HepG2 (cell line): ENCODE data around the gene SERPIND1. TPM values are rescaled to one million over a fixed set of nuclear protein-coding genes. Genes with fewer than 3 reads are reported as not detected.

Source experiments
- ARHGAP35 ChIP-seq: sonication (generic); formaldehyde crosslinking; IDR thresholded peaks from 2 replicates; pipeline ENCODE4 v1.9.0; 2022; ENCODE audit warnings: mild to moderate bottlenecking, inconsistent platforms, moderate library complexity, missing genetic modification reagents, borderline replicate concordance
- CCAR2 ChIP-seq: fragments of 200-400 bp; formaldehyde crosslinking; optimal IDR thresholded peaks from 2 replicates; pipeline ENCODE3; 2018; ENCODE audit warnings: low read depth, mild to moderate bottlenecking, low read length, moderate library complexity
- DNMT1 ChIP-seq: sonication (generic); formaldehyde crosslinking; IDR thresholded peaks from 2 replicates; pipeline ENCODE4 v1.5.1; 2020; ENCODE audit warnings: mild to moderate bottlenecking, missing genetic modification reagents
- HOXA5 ChIP-seq: sonication (generic); formaldehyde crosslinking; IDR thresholded peaks from 2 replicates; pipeline ENCODE4 v1.4.0; 2020; ENCODE audit warnings: missing genetic modification reagents
- KLF9 ChIP-seq: IDR thresholded peaks from 2 replicates; pipeline ENCODE4 v1.6.1; 2016; ENCODE audit warnings: low read depth
- KMT2B ChIP-seq: IDR thresholded peaks from 2 replicates; pipeline ENCODE4 v1.6.1; 2016; ENCODE audit warnings: missing genetic modification reagents, missing compliant biosample characterization
- MAFG ChIP-seq: sonication (generic); formaldehyde crosslinking; IDR thresholded peaks from 2 replicates; pipeline ENCODE4 v1.5.1; 2020; ENCODE audit warnings: mild to moderate bottlenecking, missing genetic modification reagents
- MED1 ChIP-seq: sonication (generic); formaldehyde crosslinking; IDR thresholded peaks from 2 replicates; pipeline ENCODE4 v1.4.0; 2020; ENCODE audit warnings: missing genetic modification reagents
- RXRA ChIP-seq: sonication (generic); formaldehyde crosslinking; IDR thresholded peaks from 2 replicates; pipeline ENCODE4 v1.5.1; 2020; ENCODE audit warnings: missing genetic modification reagents
- SMAD1 ChIP-seq: sonication (generic); formaldehyde crosslinking; IDR thresholded peaks from 2 replicates; pipeline ENCODE4 v1.4.0; 2020; ENCODE audit warnings: missing genetic modification reagents, low read depth, mild to moderate bottlenecking, borderline replicate concordance
- TBP ChIP-seq: sonication (generic); formaldehyde crosslinking; IDR thresholded peaks from 2 replicates; pipeline ENCODE4 v1.5.0; 2020; ENCODE audit warnings: missing genetic modification reagents
- TCF7 ChIP-seq: sonication (generic); IDR thresholded peaks from 2 replicates; pipeline ENCODE4 v1.6.1; 2016; ENCODE audit warnings: antibody characterized with exemption, low read depth
- THYN1 ChIP-seq: sonication (generic); formaldehyde crosslinking; IDR thresholded peaks from 2 replicates; pipeline ENCODE4 v1.8.1; 2023; ENCODE audit warnings: low read depth, mild to moderate bottlenecking, moderate library complexity, missing genetic modification reagents, borderline replicate concordance
- ZBTB33 ChIP-seq: sonication (generic); formaldehyde crosslinking; IDR thresholded peaks from 2 replicates; pipeline ENCODE4 v1.4.0; 2020; ENCODE audit warnings: missing genetic modification reagents
- ZFAT ChIP-seq: sonication (generic); formaldehyde crosslinking; conservative IDR thresholded peaks from 2 replicates; pipeline ENCODE4 v1.8.1; 2023; ENCODE audit warnings: missing genetic modification reagents, inconsistent platforms
- ZMYM3 ChIP-seq: sonication (generic); formaldehyde crosslinking; IDR thresholded peaks from 2 replicates; pipeline ENCODE4 v1.5.1; 2020; ENCODE audit warnings: mild to moderate bottlenecking, missing genetic modification reagents
- ZNF225 ChIP-seq: sonication (generic); formaldehyde crosslinking; IDR thresholded peaks from 2 replicates; pipeline ENCODE4 v1.4.0; 2020; ENCODE audit warnings: mild to moderate bottlenecking, missing genetic modification reagents
- ZNF281 ChIP-seq: sonication (generic); formaldehyde crosslinking; IDR thresholded peaks from 2 replicates; pipeline ENCODE4 v1.4.0; 2020; ENCODE audit warnings: missing genetic modification reagents, borderline replicate concordance
- ZNF616 ChIP-seq: sonication (generic); formaldehyde crosslinking; IDR thresholded peaks from 2 replicates; pipeline ENCODE4 v1.5.0; 2020; ENCODE audit warnings: low read depth, mild to moderate bottlenecking, missing genetic modification reagents
- ZNF644 ChIP-seq: IDR thresholded peaks from 2 replicates; pipeline ENCODE4 v1.6.1; 2016; ENCODE audit warnings: low read depth
- ZNF780A ChIP-seq: sonication (generic); formaldehyde crosslinking; IDR thresholded peaks from 2 replicates; pipeline ENCODE4 v1.8.0; 2022; ENCODE audit warnings: mild to moderate bottlenecking, missing genetic modification reagents, moderate library complexity
- ZNF784 ChIP-seq: sonication (generic); formaldehyde crosslinking; IDR thresholded peaks from 2 replicates; pipeline ENCODE4 v1.5.1; 2020; ENCODE audit warnings: missing genetic modification reagents, mild to moderate bottlenecking, borderline replicate concordance
- ZNF850 ChIP-seq: sonication (generic); formaldehyde crosslinking; conservative IDR thresholded peaks from 2 replicates; pipeline ENCODE4 v1.9.0; 2021; ENCODE audit warnings: mild to moderate bottlenecking, missing genetic modification reagents
- ZSCAN25 ChIP-seq: sonication (generic); formaldehyde crosslinking; IDR thresholded peaks from 2 replicates; pipeline ENCODE4 v1.8.0; 2022; ENCODE audit warnings: mild to moderate bottlenecking, missing genetic modification reagents
- polyA plus RNA-seq, 8 experiments: library from polyadenylated mRNA; depleted of rRNA in 3 of 8; stranded (reverse) in 7 of 8; unstranded in 1 of 8; fragments of >200 nt; fragmentation: Illumina TruSeq in 4 of 8; extraction: Trizol in 4 of 8; gene quantifications; 2 replicates each; pipeline versions ENCODE4 v1.2.1 to v1.2.3, GENCODE V29; 2011 to 2016; ENCODE audit warnings: low read depth in 4 of 8, missing spikeins in 1 of 8, mixed read lengths in 1 of 8; ENCODE audit not compliant: insufficient read depth in 1 of 8
- total RNA-seq, 5 experiments: library from RNA; depleted of rRNA; stranded (reverse); fragments of >200 nt; fragmentation: Illumina TruSeq; extraction: Trizol; gene quantifications; 2 replicates each; pipeline ENCODE4 v1.2.3, GENCODE V29; 2016; ENCODE audit warnings: low read depth in 1 of 5
- TF ChIP-seq, protein P1 (sequence below): sonication (generic); formaldehyde crosslinking; IDR thresholded peaks from 2 replicates; pipeline ENCODE4 v1.4.0; 2020; ENCODE audit warnings: mild to moderate bottlenecking, missing genetic modification reagents

SERPIND1 gene
- total and polyA plus RNA-seq, 2 of the 13 experiments (the other 11 are each of a cell fraction or from before 2014, with no cell fraction given), result 111 to 350 TPM

DNA sequence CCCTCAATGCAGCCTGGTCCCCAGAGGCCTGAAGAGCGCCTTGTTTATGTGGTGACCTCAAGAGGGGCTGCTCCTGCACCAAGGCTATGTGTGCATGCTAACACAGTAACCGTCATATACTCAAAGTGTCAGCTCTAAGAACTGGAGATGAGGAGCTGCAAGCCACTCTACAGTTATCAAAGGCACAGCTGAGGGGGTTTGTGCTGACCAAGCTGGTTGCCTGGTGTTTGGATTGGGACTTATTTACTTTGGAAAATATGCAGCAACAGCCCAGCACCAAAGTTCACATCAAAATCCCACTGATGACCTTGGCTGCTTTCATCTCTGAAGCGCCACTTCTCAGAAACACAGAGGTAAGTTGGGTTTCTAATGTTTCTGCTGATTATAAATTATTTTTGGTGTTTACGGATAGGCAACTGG lies at the start of gene SERPIND1 (continued):
- TF ChIP-seq, protein P1, sequence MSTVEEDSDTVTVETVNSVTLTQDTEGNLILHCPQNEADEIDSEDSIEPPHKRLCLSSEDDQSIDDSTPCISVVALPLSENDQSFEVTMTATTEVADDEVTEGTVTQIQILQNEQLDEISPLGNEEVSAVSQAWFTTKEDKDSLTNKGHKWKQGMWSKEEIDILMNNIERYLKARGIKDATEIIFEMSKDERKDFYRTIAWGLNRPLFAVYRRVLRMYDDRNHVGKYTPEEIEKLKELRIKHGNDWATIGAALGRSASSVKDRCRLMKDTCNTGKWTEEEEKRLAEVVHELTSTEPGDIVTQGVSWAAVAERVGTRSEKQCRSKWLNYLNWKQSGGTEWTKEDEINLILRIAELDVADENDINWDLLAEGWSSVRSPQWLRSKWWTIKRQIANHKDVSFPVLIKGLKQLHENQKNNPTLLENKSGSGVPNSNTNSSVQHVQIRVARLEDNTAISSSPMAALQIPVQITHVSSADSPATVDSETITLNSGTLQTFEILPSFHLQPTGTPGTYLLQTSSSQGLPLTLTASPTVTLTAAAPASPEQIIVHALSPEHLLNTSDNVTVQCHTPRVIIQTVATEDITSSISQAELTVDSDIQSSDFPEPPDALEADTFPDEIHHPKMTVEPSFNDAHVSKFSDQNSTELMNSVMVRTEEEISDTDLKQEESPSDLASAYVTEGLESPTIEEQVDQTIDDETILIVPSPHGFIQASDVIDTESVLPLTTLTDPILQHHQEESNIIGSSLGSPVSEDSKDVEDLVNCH, result no peak
- TF ChIP-seq TBP (CRISPR knock-in tag) (no peak), ZNF850 (no peak), TCF7 (peak; percentile 84), ZBTB33 (CRISPR knock-in tag) (no peak), MAFG (CRISPR knock-in tag) (peak; percentile 53; the same call in 1 of the 2 replicates), ZFAT (no peak), SMAD1 (CRISPR knock-in tag) (no peak), RXRA (CRISPR knock-in tag) (peak; percentile 70; the same call in 1 of the 2 replicates), ZNF225 (CRISPR knock-in tag) (no peak; the same call in 1 of the 2 replicates), KLF9 (CRISPR knock-in tag) (no peak), THYN1 (CRISPR knock-in tag) (no peak), ZNF784 (peak; percentile 69; the same call in 1 of the 2 replicates), CCAR2 (no peak), ZNF281 (CRISPR knock-in tag) (peak; percentile 36; the same call in 1 of the 2 replicates), ZNF780A (CRISPR knock-in tag) (no peak), DNMT1 (CRISPR knock-in tag) (no peak), MED1 (CRISPR knock-in tag) (peak; percentile 94), ZNF616 (CRISPR knock-in tag) (peak; percentile 16; the same call in 1 of the 2 replicates), ZSCAN25 (CRISPR knock-in tag) (peak; percentile 72; the same call in 1 of the 2 replicates), HOXA5 (CRISPR knock-in tag) (peak; percentile 56), ZNF644 (CRISPR knock-in tag) (no peak), ZMYM3 (CRISPR knock-in tag) (no peak), ARHGAP35 (no peak), KMT2B (CRISPR knock-in tag) (no peak)
